Memory B cell (primary cell): ENCODE measurements around the gene ADRA2B.

Experiments
- ATAC-seq: fragments of 150-1000 bp; cut with Tn5 transposase; 2 replicates; pipeline ENCODE4 v1.10.0; 2021; ENCODE audit warnings: low read depth, mild to moderate bottlenecking, moderate library complexity
- DNase-seq, 2 donors: peaks; one replicate each; pipeline ENCODE4 v3.0.0; 2022; ENCODE audit warnings: low spot score in 2 of 2
- H3K27ac Mint-ChIP-seq: one replicate; pipeline ENCODE4 v1.8.0; 2022; ENCODE audit warnings: mild to moderate bottlenecking, moderate library complexity, mixed read lengths
- H3K27me3 Mint-ChIP-seq: one replicate; pipeline ENCODE4 v1.8.0; 2022; ENCODE audit warnings: mixed read lengths
- H3K36me3 Mint-ChIP-seq: one replicate; pipeline ENCODE4 v1.8.0; 2022; ENCODE audit warnings: mild to moderate bottlenecking, mixed read lengths
- H3K4me1 Mint-ChIP-seq: one replicate; pipeline ENCODE4 v1.8.0; 2022; ENCODE audit warnings: mixed read lengths
- H3K4me3 Mint-ChIP-seq: one replicate; pipeline ENCODE4 v1.8.0; 2022; ENCODE audit warnings: mild to moderate bottlenecking, moderate library complexity, mixed read lengths
- H3K9me3 Mint-ChIP-seq: one replicate; pipeline ENCODE4 v1.8.0; 2022; ENCODE audit warnings: mixed read lengths

Gene ADRA2B

GRCh38 chr2:96104487-96104861 is 11.9 kb downstream of the ADRA2B start:
- no peaks in the 10 kb centered on the region for H3K4me1 Mint-ChIP-seq
- H3K9me3 Mint-ChIP-seq, result peaks cover 11% of the 10 kb centered on the region

GRCh38 chr2:96103761-96104486 is 12.4 kb downstream of the ADRA2B start:
- Mint-ChIP-seq H3K27me3 (peaks cover 4% of the 10 kb centered on the region), H3K4me1 (no peaks in the 10 kb centered on the region), H3K36me3 (peaks cover 6% of the 10 kb centered on the region), H3K4me3 (no peak overlapping the region), H3K9me3 (peaks cover 11% of the 10 kb centered on the region), H3K27ac (no peak overlapping the region)
- ATAC-seq (no peak), DNase-seq (no peak)

More at GRCh38 chr2:96104487-96104861, 11.9 kb downstream of the ADRA2B start:
- Mint-ChIP-seq H3K36me3 (peaks cover 6% of the 10 kb centered on the region), H3K4me3 (no peak overlapping the region), H3K27me3 (peaks cover 5% of the 10 kb centered on the region), H3K27ac (no peak overlapping the region)
- ATAC-seq (no peak), DNase-seq (no peak)

- ATAC-seq (no peak), DNase-seq (no peak)
- Mint-ChIP-seq H3K4me3 (no peak overlapping the region), H3K4me1 (no peaks in the 10 kb centered on the region), H3K27me3 (no peaks in the 10 kb centered on the region), H3K9me3 (peaks cover 11% of the 10 kb centered on the region), H3K36me3 (peaks cover 6% of the 10 kb centered on the region), H3K27ac (no peak overlapping the region)
Observed at GRCh38 chr2:96103187-96103601, 13.2 kb downstream of the ADRA2B start.

GRCh38 chr2:96102596-96103186 is 13.7 kb downstream of the ADRA2B start:
- ATAC-seq (no peak), DNase-seq (no peak)
- Mint-ChIP-seq H3K27me3 (no peaks in the 10 kb centered on the region), H3K4me1 (no peaks in the 10 kb centered on the region), H3K9me3 (peaks cover 11% of the 10 kb centered on the region), H3K36me3 (peaks cover 6% of the 10 kb centered on the region), H3K4me3 (no peak overlapping the region), H3K27ac (no peak overlapping the region)

- H3K36me3 Mint-ChIP-seq, result peaks cover 5% of the 10 kb centered on the region
- H3K4me1 Mint-ChIP-seq, result no peaks in the 10 kb centered on the region
- H3K4me3 Mint-ChIP-seq, result no peak overlapping the region
- ATAC-seq, result no peak
- no peaks in the 10 kb centered on the region for H3K27me3 Mint-ChIP-seq
- H3K27ac Mint-ChIP-seq, result no peak overlapping the region
- no peak for DNase-seq
- H3K9me3 Mint-ChIP-seq, result peaks cover 9% of the 10 kb centered on the region
Observed at GRCh38 chr2:96100893-96101304, 15.5 kb downstream of the ADRA2B start.

GRCh38 chr2:96099861-96100798 is 16.2 kb downstream of the ADRA2B start:
- H3K4me1 Mint-ChIP-seq, result no peaks in the 10 kb centered on the region

GRCh38 chr2:96098900-96099590 is 17.3 kb downstream of the ADRA2B start:
- no peak overlapping the region for H3K4me3 Mint-ChIP-seq
- H3K4me1 Mint-ChIP-seq, result no peaks in the 10 kb centered on the region
- no peaks in the 10 kb centered on the region for H3K36me3 Mint-ChIP-seq
- H3K27ac Mint-ChIP-seq, result no peak overlapping the region
- no peak for ATAC-seq
- H3K27me3 Mint-ChIP-seq, result no peaks in the 10 kb centered on the region
- H3K9me3 Mint-ChIP-seq, result no peaks in the 10 kb centered on the region
- no peak for DNase-seq

More at GRCh38 chr2:96099861-96100798, 16.2 kb downstream of the ADRA2B start:
- ATAC-seq (no peak), DNase-seq (no peak)
- Mint-ChIP-seq H3K27me3 (no peaks in the 10 kb centered on the region), H3K9me3 (peaks cover 4% of the 10 kb centered on the region), H3K4me3 (no peak overlapping the region), H3K36me3 (peaks cover 2% of the 10 kb centered on the region), H3K27ac (no peak overlapping the region)

GRCh38 chr2:96097951-96098823 is 18.2 kb downstream of the ADRA2B start:
- Mint-ChIP-seq H3K27ac (no peak overlapping the region), H3K27me3 (no peaks in the 10 kb centered on the region), H3K36me3 (peaks cover 2% of the 10 kb centered on the region), H3K9me3 (no peaks in the 10 kb centered on the region), H3K4me1 (no peaks in the 10 kb centered on the region), H3K4me3 (no peak overlapping the region)
- DNase-seq (no peak), ATAC-seq (no peak)

- no peaks in the 10 kb centered on the region for H3K4me1 Mint-ChIP-seq
- H3K36me3 Mint-ChIP-seq, result peaks cover 2% of the 10 kb centered on the region
- no peaks in the 10 kb centered on the region for H3K9me3 Mint-ChIP-seq
- no peaks in the 10 kb centered on the region for H3K27me3 Mint-ChIP-seq
- no peak overlapping the region for H3K27ac Mint-ChIP-seq
- no peak overlapping the region for H3K4me3 Mint-ChIP-seq
- no peak for DNase-seq
- no peak for ATAC-seq
Observed at GRCh38 chr2:96097441-96097840, 18.9 kb downstream of the ADRA2B start.

- no peak for ATAC-seq
- no peak overlapping the region for H3K27ac Mint-ChIP-seq
- peaks cover 2% of the 10 kb centered on the region for H3K36me3 Mint-ChIP-seq
- H3K4me1 Mint-ChIP-seq, result no peaks in the 10 kb centered on the region
- H3K9me3 Mint-ChIP-seq, result no peaks in the 10 kb centered on the region
- peaks cover 3% of the 10 kb centered on the region for H3K27me3 Mint-ChIP-seq
- H3K4me3 Mint-ChIP-seq, result no peak overlapping the region
- DNase-seq, result no peak
Observed at GRCh38 chr2:96095116-96095636, 21.2 kb downstream of the ADRA2B start.

- Mint-ChIP-seq H3K4me3 (no peak overlapping the region), H3K9me3 (no peaks in the 10 kb centered on the region), H3K36me3 (peaks cover 2% of the 10 kb centered on the region), H3K27me3 (peaks cover 5% of the 10 kb centered on the region), H3K4me1 (no peaks in the 10 kb centered on the region), H3K27ac (no peak overlapping the region)
- DNase-seq (no peak), ATAC-seq (no peak)
Observed at GRCh38 chr2:96093528-96093927, 22.8 kb downstream of the ADRA2B start.

GRCh38 chr2:96092951-96093350 is 23.4 kb downstream of the ADRA2B start:
- H3K4me3 Mint-ChIP-seq, result no peak overlapping the region
- peaks cover 2% of the 10 kb centered on the region for H3K36me3 Mint-ChIP-seq
- H3K27me3 Mint-ChIP-seq, result peaks cover 5% of the 10 kb centered on the region
- H3K9me3 Mint-ChIP-seq, result no peaks in the 10 kb centered on the region
- DNase-seq (no peak), ATAC-seq (no peak)
- H3K4me1 Mint-ChIP-seq, result no peaks in the 10 kb centered on the region
- no peak overlapping the region for H3K27ac Mint-ChIP-seq

- DNase-seq (no peak), ATAC-seq (no peak)
- Mint-ChIP-seq H3K27ac (no peak overlapping the region), H3K36me3 (peaks cover 2% of the 10 kb centered on the region), H3K4me1 (no peaks in the 10 kb centered on the region), H3K9me3 (no peaks in the 10 kb centered on the region), H3K4me3 (no peak overlapping the region), H3K27me3 (peaks cover 5% of the 10 kb centered on the region)
Observed at GRCh38 chr2:96092573-96092877, 23.8 kb downstream of the ADRA2B start.
